Mucosa of descending colon (tissue), 3 donors: ENCODE data around the gene RAB38. TPM values are rescaled to one million over a fixed set of nuclear protein-coding genes. Genes with fewer than 3 reads are reported as not detected.
A peak's percentile ranks its signal among the peaks of the same experiment; 100 is the strongest.

Experiments
- ATAC-seq: fragments of 200-7000 bp; cut with Tn5 transposase; one replicate; pipeline ENCODE4 v1.9.1; 2020; ENCODE audit warnings: mild to moderate bottlenecking, moderate library complexity
- DNase-seq, 3 donors: peaks; one replicate each; pipeline ENCODE4 v3.0.0-alpha.2; 2020
- H3K36me3 ChIP-seq: fragments of 200-600 bp; one replicate; pipeline ENCODE4 v1.8.0; 2021; ENCODE audit warnings: low read depth, mild to moderate bottlenecking
- H3K4me1 ChIP-seq: fragments of 200-600 bp; one replicate; pipeline ENCODE4 v1.8.0; 2021; ENCODE audit warnings: low read depth, mild to moderate bottlenecking
- H3K4me3 ChIP-seq: fragments of 200-600 bp; one replicate; pipeline ENCODE4 v1.8.0; 2021; ENCODE audit warnings: mild to moderate bottlenecking
- H3K9me3 ChIP-seq: fragments of 200-600 bp; one replicate; pipeline ENCODE4 v1.8.0; 2021; ENCODE audit warnings: mild to moderate bottlenecking
- intact Hi-C, 2 donors: fragments of 100-400 bp; cut with DNase I in 1 of 2; cut with micrococcal nuclease in 1 of 2; formaldehyde crosslinking; loops; one replicate each; pipeline versions ENCODE4 v1.11.0 to v1.11.1; 2022; cut with DNase I, micrococcal nuclease
- total RNA-seq, 3 donors: library from RNA; stranded (reverse); fragmentation: NEBNext Ultra II Directional in 2 of 3; extraction: Animal tissue kit (Norgen Biotek cat#: 25700) in 2 of 3; gene quantifications; one replicate each; pipeline versions ENCODE4 v1.2.1 to v1.2.4, GENCODE V29; 2021 to 2023
- TF ChIP-seq, protein P1 (sequence below): fragments of 200-600 bp; IDR thresholded peaks from one replicate; pipeline ENCODE4 v1.8.0; 2022; ENCODE audit warnings: antibody characterized with exemption, mild to moderate bottlenecking
- donor health status: DM: no; HTN: no; CAD: no; lungs with moderate emphysema.
- donor health status: DM: no; HTN: no; CAD: no.
- donor health status: DM: no; HTN: yes; CAD: no.

RAB38 gene
- total RNA-seq, 3 donors from 2014 or later, result 0.98 to 4.1 (median 1.1) TPM

DNA sequence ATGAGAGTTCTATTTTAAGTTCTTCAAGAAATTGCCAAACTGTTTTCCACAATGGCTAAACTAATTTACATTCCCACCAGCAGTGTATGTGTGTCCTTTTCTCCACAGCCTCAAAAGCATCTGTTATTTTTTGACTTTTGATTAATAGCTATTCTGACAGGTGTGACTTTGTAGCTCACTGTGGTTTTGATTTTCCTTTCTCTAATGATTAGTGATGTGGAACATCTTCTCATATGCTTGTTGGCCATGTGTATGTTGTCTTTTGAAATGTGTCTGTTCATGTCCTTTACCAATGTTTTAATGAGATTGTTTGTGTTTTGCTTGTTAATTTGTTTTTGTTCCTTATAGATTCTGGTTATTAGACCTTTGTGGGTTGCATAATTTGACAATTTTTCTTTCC, 18.0 kb upstream of the RAB38 start:
- no peak for ATAC-seq
- DNase-seq, result no peak
- intact Hi-C loops, result no loop called here
- Histone ChIP-seq H3K4me3 (no peak overlapping the region), H3K9me3 (peaks cover 11% of the 10 kb centered on the region), H3K4me1 (no peaks in the 10 kb centered on the region), H3K36me3 (no peaks in the 10 kb centered on the region)
- TF ChIP-seq, protein P1, sequence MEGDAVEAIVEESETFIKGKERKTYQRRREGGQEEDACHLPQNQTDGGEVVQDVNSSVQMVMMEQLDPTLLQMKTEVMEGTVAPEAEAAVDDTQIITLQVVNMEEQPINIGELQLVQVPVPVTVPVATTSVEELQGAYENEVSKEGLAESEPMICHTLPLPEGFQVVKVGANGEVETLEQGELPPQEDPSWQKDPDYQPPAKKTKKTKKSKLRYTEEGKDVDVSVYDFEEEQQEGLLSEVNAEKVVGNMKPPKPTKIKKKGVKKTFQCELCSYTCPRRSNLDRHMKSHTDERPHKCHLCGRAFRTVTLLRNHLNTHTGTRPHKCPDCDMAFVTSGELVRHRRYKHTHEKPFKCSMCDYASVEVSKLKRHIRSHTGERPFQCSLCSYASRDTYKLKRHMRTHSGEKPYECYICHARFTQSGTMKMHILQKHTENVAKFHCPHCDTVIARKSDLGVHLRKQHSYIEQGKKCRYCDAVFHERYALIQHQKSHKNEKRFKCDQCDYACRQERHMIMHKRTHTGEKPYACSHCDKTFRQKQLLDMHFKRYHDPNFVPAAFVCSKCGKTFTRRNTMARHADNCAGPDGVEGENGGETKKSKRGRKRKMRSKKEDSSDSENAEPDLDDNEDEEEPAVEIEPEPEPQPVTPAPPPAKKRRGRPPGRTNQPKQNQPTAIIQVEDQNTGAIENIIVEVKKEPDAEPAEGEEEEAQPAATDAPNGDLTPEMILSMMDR, result no peak

DNA sequence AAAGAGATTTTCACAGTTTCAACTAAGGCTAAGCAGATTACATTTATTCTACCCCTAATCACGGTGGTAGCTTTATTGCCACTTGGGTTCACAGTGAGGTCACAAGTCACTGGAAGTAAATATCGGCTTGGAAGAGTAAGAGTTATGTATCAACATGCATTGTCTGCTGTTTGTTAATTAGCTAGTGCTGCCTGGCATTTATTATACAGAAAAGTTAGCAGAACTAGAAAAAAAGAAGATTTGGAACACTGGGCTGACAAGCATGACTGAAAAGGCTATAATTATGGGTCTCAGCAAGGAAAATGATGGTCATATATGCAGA, 13.7 kb upstream of the RAB38 start:
- no peaks in the 10 kb centered on the region for H3K4me1 ChIP-seq
- ATAC-seq, result no peak

DNA sequence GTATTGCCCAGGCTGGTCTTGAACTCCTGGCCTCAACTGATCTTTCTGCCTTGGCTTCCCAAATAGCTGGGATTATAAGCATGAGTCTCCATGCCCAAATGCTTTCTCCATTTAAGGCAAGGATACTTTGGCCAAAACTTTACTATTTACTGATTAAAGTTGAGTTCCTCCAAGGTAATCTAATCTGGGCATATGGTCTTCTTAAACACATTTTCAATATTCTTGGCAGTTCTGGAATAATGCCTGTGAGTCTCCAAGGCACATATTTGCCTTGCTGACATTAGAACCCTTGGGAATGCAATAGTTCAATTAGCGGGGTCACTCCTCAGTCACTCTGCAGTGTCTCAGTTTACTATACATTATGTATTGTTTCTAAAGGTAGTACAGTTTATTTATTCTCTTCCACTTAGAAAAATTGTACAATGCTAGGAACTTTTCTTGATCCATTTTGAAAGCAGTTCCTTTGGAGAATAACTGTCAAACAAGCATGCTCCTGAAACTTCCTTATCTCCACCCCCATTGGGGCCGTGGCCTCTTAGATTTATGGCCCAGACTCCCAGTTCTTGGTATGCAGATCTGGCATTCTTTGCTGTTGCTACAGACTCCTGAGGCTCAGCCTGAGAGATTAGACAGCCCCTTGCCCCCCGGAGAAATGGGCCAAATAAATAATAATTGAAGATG, 13.1 kb upstream of the RAB38 start:
- TF ChIP-seq, protein P1, result no peak
- DNase-seq (peak in 1 of 3 donors; percentile 18), ATAC-seq (no peak)
- intact Hi-C loops, result no loop called here
- Histone ChIP-seq H3K36me3 (no peaks in the 10 kb centered on the region), H3K4me3 (no peak overlapping the region), H3K4me1 (no peaks in the 10 kb centered on the region), H3K9me3 (no peaks in the 10 kb centered on the region)

More for the DNA sequence above, 13.7 kb upstream of the RAB38 start:
- Histone ChIP-seq H3K4me3 (no peak overlapping the region), H3K9me3 (no peaks in the 10 kb centered on the region), H3K36me3 (no peaks in the 10 kb centered on the region)
- intact Hi-C loops, result no loop called here
- TF ChIP-seq, protein P1, result no peak
- DNase-seq, result no peak

DNA sequence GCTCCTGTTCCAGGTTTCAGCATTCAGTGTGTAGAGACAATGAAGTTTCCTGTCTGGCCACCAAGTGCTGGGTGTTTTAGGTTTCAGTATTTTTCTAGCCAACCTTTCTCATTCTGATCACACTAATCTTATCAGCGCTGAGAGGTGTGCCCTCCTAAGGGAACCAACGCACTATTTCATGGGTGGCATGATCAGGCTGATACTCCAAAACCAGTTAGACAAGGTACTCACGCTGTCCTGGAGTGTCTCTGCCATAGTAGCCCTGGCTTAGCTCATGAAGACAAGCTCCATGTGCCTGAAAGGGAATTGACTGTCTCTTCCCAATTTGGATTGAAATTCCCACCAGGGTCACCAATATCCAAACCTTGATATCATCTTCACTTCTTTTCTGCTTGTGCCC, 8.0 kb upstream of the RAB38 start:
- H3K36me3 ChIP-seq, result no peaks in the 10 kb centered on the region
- TF ChIP-seq, protein P1, result no peak
- no peaks in the 10 kb centered on the region for H3K9me3 ChIP-seq
- H3K4me3 ChIP-seq, result no peak overlapping the region
- intact Hi-C loops, result no loop called here
- no peaks in the 10 kb centered on the region for H3K4me1 ChIP-seq
- ATAC-seq (no peak), DNase-seq (no peak)

DNA sequence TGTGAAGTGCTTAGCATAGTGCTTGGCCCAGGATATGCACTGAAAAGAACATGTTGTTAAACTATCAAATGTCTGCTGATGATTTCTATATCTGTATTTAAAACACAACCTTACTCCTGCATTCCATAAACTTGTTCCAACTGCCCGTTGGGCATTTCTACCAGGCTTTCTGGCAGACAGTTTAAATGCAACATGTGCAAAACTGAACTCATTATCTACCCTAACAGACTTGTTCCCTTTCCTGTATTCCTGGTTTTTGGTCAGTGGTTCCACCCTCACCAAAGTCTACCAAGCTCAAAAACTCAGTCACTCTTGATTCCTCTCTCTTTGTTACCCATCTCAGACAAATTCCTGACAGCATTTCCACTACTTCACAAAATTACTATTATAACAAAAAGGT, 6.5 kb upstream of the RAB38 start:
- intact Hi-C loops, result no loop called here
- ATAC-seq, result no peak
- TF ChIP-seq, protein P1, result no peak
- no peak for DNase-seq
- Histone ChIP-seq H3K4me1 (no peaks in the 10 kb centered on the region), H3K4me3 (no peak overlapping the region), H3K9me3 (no peaks in the 10 kb centered on the region), H3K36me3 (no peaks in the 10 kb centered on the region)
